ENCODE data around the gene B4GALT6. TPM values are rescaled to one million over a fixed set of nuclear protein-coding genes. Genes with fewer than 3 reads are reported as not detected.

The B4GALT6 gene
- total and polyA plus RNA-seq, 10 of the 15 experiments (the other 5 are each of a cell fraction or from before 2014, with no cell fraction given): 11.9 to 47.4 (median 18.0) TPM

- TF ChIP-seq EP300 (IDR thresholded peaks at IDR 0.05; ENCODE audit: borderline replicate concordance in 1 of 2, control insufficient read depth in 1 of 2, low read depth in 2 of 2, low read length in 2 of 2): no peak
- no peak for TF ChIP-seq BACH1 (IDR thresholded peaks at IDR 0.05; ENCODE audit: borderline replicate concordance)
- no peak for TF ChIP-seq FOXM1 (IDR thresholded peaks at IDR 0.05; ENCODE audit: low read depth, low read length)
- no peak for TF ChIP-seq CTCF (IDR thresholded peaks at IDR 0.05 in 2 of 3, conservative IDR thresholded peaks at IDR 0.05 in 1 of 3; ENCODE audit: control insufficient read depth in 2 of 3, extremely low read depth in 1 of 3, insufficient read depth in 1 of 3, low read depth in 3 of 3, low read length in 3 of 3)
- no peak for TF ChIP-seq PAX8 (IDR thresholded peaks at IDR 0.05)
- TF ChIP-seq IRF5 (IDR thresholded peaks at IDR 0.05; ENCODE audit: borderline replicate concordance): no peak
- no peak for TF ChIP-seq KDM1A (IDR thresholded peaks at IDR 0.05; ENCODE audit: borderline replicate concordance)
Measured at GRCh38 chr18:31595121-31595771, 89.1 kb downstream of the B4GALT6 start (continued).

GRCh38 chr18:31592506-31593157 lies 91.7 kb downstream of the B4GALT6 start:
- Histone ChIP-seq H3K9ac (ENCODE audit: control insufficient read depth, insufficient read depth, low read length) (no peak overlapping the region), H3K36me3 (ENCODE audit: control insufficient read depth in 2 of 2, insufficient read depth in 2 of 2, low read length in 1 of 2) (no peaks in the 10 kb centered on the region), H4K20me1 (ENCODE audit: control insufficient read depth, insufficient read depth) (no peaks in the 10 kb centered on the region), H3K27me3 (replicated peaks in 1 of 2; ENCODE audit: control insufficient read depth in 2 of 2, insufficient read depth in 2 of 2, low read length in 1 of 2) (no peaks in the 10 kb centered on the region), H3K9me3 (replicated peaks; ENCODE audit: control insufficient read depth, insufficient read depth, low read length) (no peaks in the 10 kb centered on the region), H3K4me2 (ENCODE audit: control insufficient read depth, insufficient read depth) (no peak overlapping the region), H3K27ac (ENCODE audit: control insufficient read depth, insufficient read depth) (no peak overlapping the region), H3K4me3 (no peak overlapping the region), H2AFZ (ENCODE audit: control insufficient read depth, low read depth, low read length) (no peak overlapping the region), H3K79me2 (ENCODE audit: control insufficient read depth, insufficient read depth, low read length) (no peaks in the 10 kb centered on the region), H3K4me1 (ENCODE audit: control insufficient read depth, insufficient read depth, low read length) (no peaks in the 10 kb centered on the region)
- WGBS (ENCODE audit: insufficient coverage, insufficient replicate concordance, low lambda C conversion rate, missing lambda C conversion rate): 53% methylated on average over 10 of the region's 10 CpGs
- ChIA-PET CTCF (no interaction called here), POLR2A (no interaction called here), SMC1A (ENCODE audit: uncharacterized antibody, unreplicated experiment) (no interaction called here), RAD21 (ENCODE audit: unreplicated experiment) (no interaction called here)
- intact Hi-C loops (cut with micrococcal nuclease; ENCODE audit: unreplicated experiment) (no loop called here), in situ Hi-C loops (cut with MboI) (no loop called here)
- DNase-seq (ENCODE audit: low read depth, low spot score): no peak
- ATAC-seq: no peak
- no peak for FAIRE-seq
- BruUV-seq (replicated peaks): no TSS peak
- TF ChIP-seq HDGF (IDR thresholded peaks at IDR 0.05): no peak
- no peak for TF ChIP-seq NBN (IDR thresholded peaks at IDR 0.05)
- no peak for TF ChIP-seq FOXM1 (IDR thresholded peaks at IDR 0.05; ENCODE audit: low read depth, low read length)
- TF ChIP-seq NFYA (IDR thresholded peaks at IDR 0.05; ENCODE audit: borderline replicate concordance, low read depth, low read length): no peak
- TF ChIP-seq RB1 (IDR thresholded peaks at IDR 0.05; ENCODE audit: borderline replicate concordance): no peak
- TF ChIP-seq BCL3 (IDR thresholded peaks at IDR 0.05; ENCODE audit: borderline replicate concordance, insufficient read depth, low read depth, low read length, poor library complexity, severe bottlenecking): no peak
- TF ChIP-seq CHD2 (IDR thresholded peaks at IDR 0.05; ENCODE audit: borderline replicate concordance, low read depth, low read length): no peak
